ENCODE results near the gene RIC8B. TPM values are rescaled to one million over a fixed set of nuclear protein-coding genes. Genes with fewer than 3 reads are reported as not detected.
A peak's percentile ranks its signal among the peaks of the same experiment; 100 is the strongest.

Gene RIC8B
- total and polyA plus RNA-seq, 2 of the 13 experiments (the other 11 are each of a cell fraction or from before 2014, with no cell fraction given) = 5.1 to 7.5 TPM

DNA sequence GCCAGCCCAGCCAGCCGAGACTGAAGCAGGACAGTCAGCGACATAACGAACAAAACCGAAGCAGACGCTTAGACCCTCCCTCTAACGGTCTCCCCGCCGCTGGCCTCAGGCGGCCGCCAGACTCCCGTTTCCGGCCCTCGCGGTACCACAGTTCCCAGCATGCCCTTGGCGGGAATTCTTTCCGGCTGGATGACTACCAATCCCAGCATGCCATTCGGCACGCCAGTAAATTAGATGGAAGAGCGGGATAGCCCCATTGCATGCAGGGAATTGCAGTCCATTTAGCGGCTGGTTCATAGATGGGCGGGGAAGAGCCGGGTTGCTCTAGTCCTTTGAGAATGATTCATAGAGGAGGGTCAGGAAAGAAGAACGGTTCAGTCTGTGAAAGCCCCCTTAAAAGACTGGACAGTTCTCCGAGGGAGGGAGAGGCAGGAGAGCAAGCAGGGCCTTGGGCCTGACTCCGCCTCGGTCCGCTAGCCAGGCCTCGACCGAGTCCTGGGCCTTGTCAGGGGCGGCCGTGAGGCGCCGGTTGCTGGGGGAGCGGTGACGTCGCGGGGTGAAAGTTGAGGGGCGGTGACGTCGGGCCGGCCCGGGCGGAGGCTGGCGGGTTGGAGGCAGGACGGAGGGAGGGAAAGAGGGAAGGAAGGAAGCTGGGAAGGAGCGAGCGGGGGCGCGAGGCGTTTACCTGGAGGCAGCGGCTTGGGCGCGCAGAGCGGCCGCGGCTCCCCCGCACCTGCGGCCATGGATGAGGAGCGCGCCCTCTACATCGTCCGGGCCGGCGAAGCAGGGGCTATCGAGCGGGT lies at the start of gene RIC8B (continued):
- TF ChIP-seq, protein P1, sequence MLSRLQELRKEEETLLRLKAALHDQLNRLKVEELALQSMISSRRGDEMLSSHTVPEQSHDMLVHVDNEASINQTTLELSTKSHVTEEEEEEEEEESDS (CRISPR knock-in tag; IDR thresholded peaks at IDR 0.05; ENCODE audit: borderline replicate concordance) = no peak
- TF ChIP-seq PITX1 (CRISPR knock-in tag; IDR thresholded peaks at IDR 0.05) (peak; percentile 52; the same call in 1 of the 2 replicates), ZSCAN30 (CRISPR knock-in tag; IDR thresholded peaks at IDR 0.05) (no peak), ZNF549 (CRISPR knock-in tag; IDR thresholded peaks at IDR 0.05) (no peak), U2AF2 (IDR thresholded peaks at IDR 0.05; ENCODE audit: low read depth, low read length) (no peak), FOXC1 (CRISPR knock-in tag; IDR thresholded peaks at IDR 0.05; ENCODE audit: borderline replicate concordance) (no peak; the same call in 1 of the 2 replicates), TEAD2 (CRISPR knock-in tag; IDR thresholded peaks at IDR 0.05) (no peak), ZNF24 (IDR thresholded peaks at IDR 0.05) (no peak), CC2D1A (CRISPR knock-in tag; IDR thresholded peaks at IDR 0.05) (no peak), NCOA2 (CRISPR knock-in tag; IDR thresholded peaks at IDR 0.05) (0 out of 2 replicates have a peak, but pooled peaks have one; percentile 8), ZNF432 (CRISPR knock-in tag; IDR thresholded peaks at IDR 0.05; ENCODE audit: borderline replicate concordance) (no peak), ETV6 (CRISPR knock-in tag; conservative IDR thresholded peaks at IDR 0.05) (peak; percentile 46), SRSF4 (IDR thresholded peaks at IDR 0.05; ENCODE audit: low read depth, low read length, poor library complexity, severe bottlenecking) (no peak), NRL (CRISPR knock-in tag; IDR thresholded peaks at IDR 0.05; ENCODE audit: borderline replicate concordance) (no peak; the same call in 1 of the 2 replicates), ZNF552 (CRISPR knock-in tag; IDR thresholded peaks at IDR 0.05; ENCODE audit: borderline replicate concordance) (0 out of 2 replicates have a peak, but pooled peaks have one; percentile 13), RBFOX2 (IDR thresholded peaks at IDR 0.05; ENCODE audit: low read depth, low read length) (peak; percentile 89)
- TF ChIP-seq, protein P2, sequence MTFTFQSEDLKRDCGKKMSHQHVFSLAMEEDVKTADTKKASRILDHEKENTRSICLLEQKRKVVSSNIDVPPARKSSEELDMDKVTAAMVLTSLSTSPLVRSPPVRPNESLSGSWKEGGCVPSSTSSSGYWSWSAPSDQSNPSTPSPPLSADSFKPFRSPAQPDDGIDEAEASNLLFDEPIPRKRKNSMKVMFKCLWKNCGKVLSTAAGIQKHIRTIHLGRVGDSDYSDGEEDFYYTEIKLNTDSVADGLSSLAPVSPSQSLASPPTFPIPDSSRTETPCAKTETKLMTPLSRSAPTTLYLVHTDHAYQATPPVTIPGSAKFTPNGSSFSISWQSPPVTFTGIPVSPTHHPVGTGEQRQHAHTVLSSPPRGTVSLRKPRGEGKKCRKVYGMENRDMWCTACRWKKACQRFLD (CRISPR knock-in tag; IDR thresholded peaks at IDR 0.05; ENCODE audit: borderline replicate concordance) = peak; percentile 37; the same call in 1 of the 2 replicates
- TF ChIP-seq, protein P3, sequence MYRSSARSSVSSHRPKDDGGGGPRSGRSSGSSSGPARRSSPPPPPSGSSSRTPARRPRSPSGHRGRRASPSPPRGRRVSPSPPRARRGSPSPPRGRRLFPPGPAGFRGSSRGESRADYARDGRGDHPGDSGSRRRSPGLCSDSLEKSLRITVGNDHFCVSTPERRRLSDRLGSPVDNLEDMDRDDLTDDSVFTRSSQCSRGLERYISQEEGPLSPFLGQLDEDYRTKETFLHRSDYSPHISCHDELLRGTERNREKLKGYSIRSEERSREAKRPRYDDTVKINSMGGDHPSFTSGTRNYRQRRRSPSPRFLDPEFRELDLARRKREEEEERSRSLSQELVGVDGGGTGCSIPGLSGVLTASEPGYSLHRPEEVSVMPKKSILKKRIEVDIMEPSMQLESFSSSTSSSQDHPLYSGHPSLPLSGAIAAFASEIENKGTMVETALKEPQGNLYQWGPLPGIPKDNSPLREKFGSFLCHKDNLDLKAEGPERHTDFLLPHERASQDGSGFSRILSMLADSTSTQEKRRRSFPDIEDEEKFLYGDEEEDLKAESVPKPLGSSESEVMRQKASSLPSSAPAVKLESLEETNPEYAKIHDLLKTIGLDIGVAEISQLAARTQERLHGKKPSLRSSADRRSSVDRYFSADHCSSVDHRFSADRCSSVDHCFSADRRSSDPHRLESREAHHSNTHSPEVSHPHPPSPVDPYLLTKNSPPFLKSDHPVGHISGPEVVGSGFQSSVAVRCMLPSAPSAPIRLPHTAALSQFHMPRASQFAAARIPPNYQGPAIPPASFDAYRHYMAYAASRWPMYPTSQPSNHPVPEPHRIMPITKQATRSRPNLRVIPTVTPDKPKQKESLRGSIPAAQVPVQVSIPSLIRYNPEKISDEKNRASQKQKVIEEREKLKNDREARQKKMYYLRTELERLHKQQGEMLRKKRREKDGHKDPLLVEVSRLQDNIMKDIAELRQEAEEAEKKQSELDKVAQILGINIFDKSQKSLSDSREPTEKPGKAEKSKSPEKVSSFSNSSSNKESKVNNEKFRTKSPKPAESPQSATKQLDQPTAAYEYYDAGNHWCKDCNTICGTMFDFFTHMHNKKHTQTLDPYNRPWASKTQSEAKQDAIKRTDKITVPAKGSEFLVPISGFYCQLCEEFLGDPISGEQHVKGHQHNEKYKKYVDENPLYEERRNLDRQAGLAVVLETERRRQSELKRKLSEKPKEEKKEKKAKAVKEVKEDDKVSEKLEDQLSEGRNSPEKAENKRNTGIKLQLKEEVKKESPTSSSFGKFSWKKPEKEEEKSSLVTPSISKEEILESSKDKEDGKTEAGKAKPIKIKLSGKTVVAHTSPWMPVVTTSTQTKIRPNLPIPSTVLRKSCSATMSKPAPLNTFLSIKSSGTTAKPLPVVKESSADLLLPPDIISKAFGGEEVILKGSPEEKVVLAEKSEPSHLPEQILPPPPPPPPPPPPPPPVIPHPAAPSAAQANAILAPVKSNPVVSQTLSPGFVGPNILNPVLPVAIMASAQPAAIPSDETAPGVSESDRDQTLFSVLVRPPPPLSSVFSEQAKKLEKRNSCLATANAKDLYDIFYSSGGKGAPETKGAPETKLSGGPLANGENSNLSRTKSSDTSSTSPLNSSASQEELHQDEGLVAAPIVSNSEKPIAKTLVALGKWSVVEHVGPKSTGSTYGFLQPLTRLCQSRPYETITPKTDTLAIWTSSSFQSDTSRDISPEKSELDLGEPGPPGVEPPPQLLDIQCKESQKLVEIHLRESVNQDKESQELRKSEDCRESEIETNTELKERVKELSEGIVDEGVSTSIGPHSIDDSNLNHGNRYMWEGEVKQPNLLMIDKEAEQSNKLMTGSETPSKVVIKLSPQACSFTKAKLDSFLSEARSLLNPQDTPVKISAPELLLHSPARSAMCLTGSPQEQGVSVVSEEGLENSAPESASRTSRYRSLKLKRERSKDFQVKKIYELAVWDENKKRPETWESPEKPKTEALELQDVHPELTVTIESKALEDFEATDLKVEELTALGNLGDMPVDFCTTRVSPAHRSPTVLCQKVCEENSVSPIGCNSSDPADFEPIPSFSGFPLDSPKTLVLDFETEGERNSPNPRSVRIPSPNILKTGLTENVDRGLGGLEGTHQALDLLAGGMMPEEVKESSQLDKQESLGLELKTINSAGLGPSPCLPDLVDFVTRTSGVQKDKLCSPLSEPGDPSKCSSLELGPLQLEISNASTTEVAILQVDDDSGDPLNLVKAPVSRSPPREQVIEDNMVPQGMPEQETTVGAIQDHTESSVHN (CRISPR knock-in tag; IDR thresholded peaks at IDR 0.05) = no peak

Data from HepG2 (cell line).